Measurements from ENCODE around the gene PIK3C2A.

GRCh38 chr11:17185938-17186337, 21.8 kb downstream of the PIK3C2A start:
- TF ChIP-seq, protein P1, sequence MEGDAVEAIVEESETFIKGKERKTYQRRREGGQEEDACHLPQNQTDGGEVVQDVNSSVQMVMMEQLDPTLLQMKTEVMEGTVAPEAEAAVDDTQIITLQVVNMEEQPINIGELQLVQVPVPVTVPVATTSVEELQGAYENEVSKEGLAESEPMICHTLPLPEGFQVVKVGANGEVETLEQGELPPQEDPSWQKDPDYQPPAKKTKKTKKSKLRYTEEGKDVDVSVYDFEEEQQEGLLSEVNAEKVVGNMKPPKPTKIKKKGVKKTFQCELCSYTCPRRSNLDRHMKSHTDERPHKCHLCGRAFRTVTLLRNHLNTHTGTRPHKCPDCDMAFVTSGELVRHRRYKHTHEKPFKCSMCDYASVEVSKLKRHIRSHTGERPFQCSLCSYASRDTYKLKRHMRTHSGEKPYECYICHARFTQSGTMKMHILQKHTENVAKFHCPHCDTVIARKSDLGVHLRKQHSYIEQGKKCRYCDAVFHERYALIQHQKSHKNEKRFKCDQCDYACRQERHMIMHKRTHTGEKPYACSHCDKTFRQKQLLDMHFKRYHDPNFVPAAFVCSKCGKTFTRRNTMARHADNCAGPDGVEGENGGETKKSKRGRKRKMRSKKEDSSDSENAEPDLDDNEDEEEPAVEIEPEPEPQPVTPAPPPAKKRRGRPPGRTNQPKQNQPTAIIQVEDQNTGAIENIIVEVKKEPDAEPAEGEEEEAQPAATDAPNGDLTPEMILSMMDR (IDR thresholded peaks at IDR 0.05; ENCODE audit: extremely low read depth in 1 of 2, insufficient read depth in 1 of 2, low read depth in 1 of 2, low read length in 2 of 2) = no peak
- TF ChIP-seq POLR2A (IDR thresholded peaks at IDR 0.05; ENCODE audit: low read depth, low read length) (no peak), EZH2 (IDR thresholded peaks at IDR 0.05; ENCODE audit: borderline replicate concordance, low read depth, low read length, severe bottlenecking) (no peak), JUN (IDR thresholded peaks at IDR 0.05; ENCODE audit: borderline replicate concordance, insufficient read depth, insufficient read length, low read depth) (no peak), GATA2 (IDR thresholded peaks at IDR 0.05; ENCODE audit: insufficient read depth, insufficient read length, low read depth, low read length) (no peak), POLR2AphosphoS5 (IDR thresholded peaks at IDR 0.05; ENCODE audit: insufficient read depth, low read depth, low read length) (no peak)
